HUES48 (cell line): ENCODE data around the gene SERPINH1.

Experiments used
- H3K27ac ChIP-seq: one replicate; pipeline ENCODE4 v1.7.0; 2013; ENCODE audit warnings: low read depth, low read length, inconsistent platforms
- H3K27me3 ChIP-seq: 2 replicates; pipeline ENCODE4 v1.6.1; 2013; ENCODE audit warnings: mild to moderate bottlenecking, low read length; ENCODE audit not compliant: control insufficient read depth, insufficient read depth
- H3K36me3 ChIP-seq: 2 replicates; pipeline ENCODE4 v1.6.1; 2013; ENCODE audit warnings: low read length; ENCODE audit not compliant: control insufficient read depth, insufficient read depth
- H3K4me1 ChIP-seq: 2 replicates; pipeline ENCODE4 v1.6.1; 2013; ENCODE audit warnings: mild to moderate bottlenecking, low read length; ENCODE audit not compliant: control insufficient read depth, insufficient read depth
- H3K4me3 ChIP-seq: 2 replicates; pipeline ENCODE4 v1.5.1; 2013; ENCODE audit warnings: mild to moderate bottlenecking, low read depth, low read length
- H3K9ac ChIP-seq: 2 replicates; pipeline ENCODE4 v1.6.1; 2013; ENCODE audit warnings: mild to moderate bottlenecking, low read depth, low read length, moderate library complexity
- H3K9me3 ChIP-seq: 2 replicates; pipeline ENCODE4 v1.6.1; 2013; ENCODE audit warnings: low read length; ENCODE audit not compliant: control insufficient read depth, insufficient read depth

Gene SERPINH1

GRCh38 chr11:75557666-75558494 is 4.2 kb upstream of the SERPINH1 start:
- H3K4me3 ChIP-seq = no peak overlapping the region
- no peaks in the 10 kb centered on the region for H3K9me3 ChIP-seq
- H3K36me3 ChIP-seq = no peaks in the 10 kb centered on the region
- no peaks in the 10 kb centered on the region for H3K27me3 ChIP-seq
- no peak overlapping the region for H3K9ac ChIP-seq
- H3K4me1 ChIP-seq = peaks cover 34% of the 10 kb centered on the region
- H3K27ac ChIP-seq = peak overlapping the region; percentile 3

GRCh38 chr11:75558939-75559843 is 2.9 kb upstream of the SERPINH1 start:
- Histone ChIP-seq H3K36me3 (peaks cover under 1% of the 10 kb centered on the region; the same call in 1 of the 2 replicates), H3K4me3 (no peak overlapping the region), H3K27me3 (no peaks in the 10 kb centered on the region), H3K4me1 (peaks cover 37% of the 10 kb centered on the region), H3K27ac (peak overlapping the region; percentile 75), H3K9me3 (no peaks in the 10 kb centered on the region), H3K9ac (peak overlapping the region; percentile 13; the same call in 1 of the 2 replicates)

- Histone ChIP-seq H3K4me1 (peaks cover 48% of the 10 kb centered on the region), H3K4me3 (no peak overlapping the region), H3K27ac (no peak overlapping the region), H3K27me3 (no peaks in the 10 kb centered on the region), H3K36me3 (peaks cover 15% of the 10 kb centered on the region), H3K9me3 (no peaks in the 10 kb centered on the region), H3K9ac (no peak overlapping the region)
Observed at GRCh38 chr11:75560644-75561043, 1.4 kb upstream of the SERPINH1 start.

- H3K4me3 ChIP-seq = peak overlapping the region; percentile 80
- H3K27ac ChIP-seq = peak overlapping the region; percentile 98
- H3K9ac ChIP-seq = peak overlapping the region; percentile 84
- H3K27me3 ChIP-seq = no peaks in the 10 kb centered on the region
- H3K9me3 ChIP-seq = no peaks in the 10 kb centered on the region
- peaks cover 24% of the 10 kb centered on the region for H3K36me3 ChIP-seq
- peaks cover 50% of the 10 kb centered on the region for H3K4me1 ChIP-seq
Observed at GRCh38 chr11:75561426-75562047, 516 bp upstream of the SERPINH1 start.

GRCh38 chr11:75562836-75563484 is 907 bp downstream of the SERPINH1 start:
- no peaks in the 10 kb centered on the region for H3K9me3 ChIP-seq
- no peaks in the 10 kb centered on the region for H3K27me3 ChIP-seq
- peak overlapping the region; percentile 98 for H3K27ac ChIP-seq
- peak overlapping the region; percentile 84 for H3K9ac ChIP-seq
- peak overlapping the region; percentile 80 for H3K4me3 ChIP-seq
- peaks cover 44% of the 10 kb centered on the region for H3K4me1 ChIP-seq
- peaks cover 38% of the 10 kb centered on the region for H3K36me3 ChIP-seq

GRCh38 chr11:75563501-75563977 is 1.5 kb downstream of the SERPINH1 start:
- no peaks in the 10 kb centered on the region for H3K27me3 ChIP-seq
- peak overlapping the region; percentile 84 for H3K9ac ChIP-seq
- H3K9me3 ChIP-seq = no peaks in the 10 kb centered on the region
- H3K36me3 ChIP-seq = peaks cover 44% of the 10 kb centered on the region
- peaks cover 42% of the 10 kb centered on the region for H3K4me1 ChIP-seq
- H3K27ac ChIP-seq = peak overlapping the region; percentile 98
- H3K4me3 ChIP-seq = peak overlapping the region; percentile 80

GRCh38 chr11:75563978-75564552 is 2.0 kb downstream of the SERPINH1 start:
- H3K9me3 ChIP-seq = no peaks in the 10 kb centered on the region
- no peaks in the 10 kb centered on the region for H3K27me3 ChIP-seq
- peaks cover 37% of the 10 kb centered on the region for H3K4me1 ChIP-seq
- peak overlapping the region; percentile 98 for H3K27ac ChIP-seq
- H3K36me3 ChIP-seq = peaks cover 49% of the 10 kb centered on the region
- peak overlapping the region; percentile 80 for H3K4me3 ChIP-seq
- H3K9ac ChIP-seq = peak overlapping the region; percentile 84

- H3K27me3 ChIP-seq = no peaks in the 10 kb centered on the region
- no peak overlapping the region for H3K9ac ChIP-seq
- peak overlapping the region; percentile 98 for H3K27ac ChIP-seq
- peaks cover 61% of the 10 kb centered on the region for H3K36me3 ChIP-seq
- peaks cover 28% of the 10 kb centered on the region for H3K4me1 ChIP-seq
- H3K9me3 ChIP-seq = no peaks in the 10 kb centered on the region
- H3K4me3 ChIP-seq = peak overlapping the region; percentile 30; the same call in 1 of the 2 replicates
Observed at GRCh38 chr11:75565221-75565814, 3.3 kb downstream of the SERPINH1 start.

- H3K9ac ChIP-seq = no peak overlapping the region
- peaks cover 28% of the 10 kb centered on the region for H3K4me1 ChIP-seq
- no peaks in the 10 kb centered on the region for H3K9me3 ChIP-seq
- H3K27ac ChIP-seq = peak overlapping the region; percentile 98
- H3K27me3 ChIP-seq = no peaks in the 10 kb centered on the region
- H3K4me3 ChIP-seq = no peak overlapping the region
- H3K36me3 ChIP-seq = peaks cover 69% of the 10 kb centered on the region
Observed at GRCh38 chr11:75565916-75566762, 4.1 kb downstream of the SERPINH1 start.
